Cardiac muscle cell (in vitro differentiated cells and primary cell): ENCODE measurements around the gene KLRC4. TPM values are rescaled to one million over a fixed set of nuclear protein-coding genes. Genes with fewer than 3 reads are reported as not detected.
"Not testable (repeated sequence)": the region's sequence is repeated elsewhere in the genome, so short reads cannot be mapped to it uniquely, and the experiment has no call there.

Source experiments
- DNase-seq, 2 donors: peaks; one replicate each; pipeline versions ENCODE4 v3.0.0 to v3.0.0-alpha.2; 2010 to 2017; ENCODE audit warnings: low read depth in 1 of 2, low spot score in 1 of 2
- H3K27ac ChIP-seq: fragments of 200-600 bp; sonication (generic); 2 replicates; pipeline ENCODE4 v1.5.1; 2016
- H3K27me3 ChIP-seq: fragments of 200-600 bp; sonication (generic); 2 replicates; pipeline ENCODE4 v1.6.0; 2016; ENCODE audit warnings: control low read depth
- H3K36me3 ChIP-seq: fragments of 200-600 bp; sonication (generic); 2 replicates; pipeline ENCODE4 v1.5.1; 2016; ENCODE audit warnings: control low read depth
- H3K4me1 ChIP-seq: fragments of 200-600 bp; sonication (generic); 2 replicates; pipeline ENCODE4 v1.8.1; 2017; ENCODE audit warnings: low read depth, mild to moderate bottlenecking, mixed run types
- H3K4me3 ChIP-seq: fragments of 200-600 bp; sonication (generic); 2 replicates; pipeline ENCODE4 v1.5.1; 2016; ENCODE audit warnings: mild to moderate bottlenecking
- H3K9me3 ChIP-seq: fragments of 200-600 bp; sonication (generic); 2 replicates; pipeline ENCODE4 v1.5.1; 2017; ENCODE audit warnings: low read depth, mild to moderate bottlenecking, control low read depth
- polyA plus RNA-seq: library from polyadenylated mRNA; unstranded; fragments of >200 nt; fragmentation: Nextera tagmentation; extraction: Ambion mirVana; gene quantifications from 2 replicates; pipeline ENCODE4 v1.2.1, GENCODE V29; 2016
- total RNA-seq: library from RNA; depleted of rRNA; stranded (reverse); fragments of >200 nt; gene quantifications from 2 replicates; pipeline ENCODE4 v1.2.3, GENCODE V29; 2016
- TF ChIP-seq, protein P1 (sequence below): IDR thresholded peaks from 2 replicates; pipeline ENCODE4 v1.5.1; 2012; ENCODE audit warnings: low read depth, mild to moderate bottlenecking, low read length

KLRC4 gene
- total and polyA plus RNA-seq, 2 experiments from 2014 or later = not detected

DNA sequence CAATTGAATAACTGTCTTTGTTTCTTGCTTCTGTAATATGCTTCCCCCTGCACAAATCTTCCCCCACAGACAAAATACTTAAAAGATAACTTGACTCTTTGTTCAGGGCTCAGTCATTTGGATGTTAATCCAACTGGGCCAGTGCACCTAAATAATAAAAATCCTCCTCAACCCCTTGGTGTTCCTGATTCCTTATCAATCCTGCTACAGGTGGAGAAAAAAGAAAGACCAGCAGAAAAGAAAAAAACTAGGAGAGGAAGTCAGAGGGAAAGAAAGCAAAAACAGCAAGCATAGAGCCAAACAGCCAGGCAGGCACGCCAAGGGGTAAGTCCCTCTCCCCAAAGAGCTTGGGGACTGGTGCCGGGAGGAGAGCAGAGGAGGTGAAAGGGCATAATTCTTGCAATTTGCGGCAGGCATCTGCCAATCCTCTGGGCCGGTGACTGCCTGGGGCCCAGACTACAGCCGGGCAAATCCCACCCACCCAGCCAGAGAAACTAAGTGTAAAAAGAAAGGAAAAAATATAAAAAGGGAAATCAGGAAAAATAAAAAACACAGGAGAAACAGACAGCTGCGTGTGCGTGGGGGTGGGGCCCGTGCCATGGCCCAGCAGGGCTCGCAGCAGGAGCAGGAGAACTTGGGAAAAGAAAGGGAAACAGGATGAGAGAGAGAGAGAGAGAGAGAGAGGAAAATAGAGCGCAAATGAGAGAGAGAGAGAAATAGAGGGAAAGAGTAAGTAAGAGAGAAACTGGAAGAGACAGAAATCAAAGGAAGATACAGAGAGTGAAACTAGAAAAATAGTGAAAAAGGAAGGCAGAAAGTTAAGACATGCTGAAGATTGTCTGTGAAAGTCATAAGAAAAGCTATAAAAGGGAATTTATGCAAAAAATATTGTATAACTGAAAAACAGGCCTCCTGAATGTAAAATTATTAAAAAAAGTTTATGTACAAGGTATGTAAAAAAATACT, 41.1 kb downstream of the KLRC4 start:
- TF ChIP-seq, protein P1, sequence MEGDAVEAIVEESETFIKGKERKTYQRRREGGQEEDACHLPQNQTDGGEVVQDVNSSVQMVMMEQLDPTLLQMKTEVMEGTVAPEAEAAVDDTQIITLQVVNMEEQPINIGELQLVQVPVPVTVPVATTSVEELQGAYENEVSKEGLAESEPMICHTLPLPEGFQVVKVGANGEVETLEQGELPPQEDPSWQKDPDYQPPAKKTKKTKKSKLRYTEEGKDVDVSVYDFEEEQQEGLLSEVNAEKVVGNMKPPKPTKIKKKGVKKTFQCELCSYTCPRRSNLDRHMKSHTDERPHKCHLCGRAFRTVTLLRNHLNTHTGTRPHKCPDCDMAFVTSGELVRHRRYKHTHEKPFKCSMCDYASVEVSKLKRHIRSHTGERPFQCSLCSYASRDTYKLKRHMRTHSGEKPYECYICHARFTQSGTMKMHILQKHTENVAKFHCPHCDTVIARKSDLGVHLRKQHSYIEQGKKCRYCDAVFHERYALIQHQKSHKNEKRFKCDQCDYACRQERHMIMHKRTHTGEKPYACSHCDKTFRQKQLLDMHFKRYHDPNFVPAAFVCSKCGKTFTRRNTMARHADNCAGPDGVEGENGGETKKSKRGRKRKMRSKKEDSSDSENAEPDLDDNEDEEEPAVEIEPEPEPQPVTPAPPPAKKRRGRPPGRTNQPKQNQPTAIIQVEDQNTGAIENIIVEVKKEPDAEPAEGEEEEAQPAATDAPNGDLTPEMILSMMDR = no peak
- no peaks in the 10 kb centered on the region for H3K27me3 ChIP-seq
- H3K4me3 ChIP-seq = no peak overlapping the region
- DNase-seq = no peak
- H3K27ac ChIP-seq = no peak overlapping the region
- H3K9me3 ChIP-seq = no peaks in the 10 kb centered on the region
- peaks cover 22% of the 10 kb centered on the region for H3K4me1 ChIP-seq
- no peaks in the 10 kb centered on the region for H3K36me3 ChIP-seq

DNA sequence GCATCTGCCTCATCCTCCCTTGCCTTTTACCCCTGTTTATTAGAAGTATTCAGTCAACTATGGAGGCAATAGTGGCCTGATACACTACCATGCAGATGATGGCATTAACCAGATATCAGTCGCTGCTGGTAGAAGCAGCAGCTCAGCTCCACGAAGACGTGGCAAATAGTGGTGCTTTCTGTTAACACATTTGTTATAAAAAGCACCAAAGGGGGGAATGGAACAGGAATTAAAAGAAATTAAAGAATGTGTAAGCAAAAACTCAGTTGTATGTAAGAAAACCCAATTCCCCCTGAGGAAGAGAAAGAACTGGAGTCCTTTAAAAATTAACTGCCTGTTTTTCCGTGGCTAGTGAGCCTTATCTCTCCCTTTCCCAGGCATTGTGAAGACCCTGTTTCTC, 41.8 kb downstream of the KLRC4 start:
- DNase-seq, H3K27me3 ChIP-seq, H3K9me3 ChIP-seq, H3K36me3 ChIP-seq, H3K27ac ChIP-seq, H3K4me3 ChIP-seq: not testable (repeated sequence)
- H3K4me1 ChIP-seq = peaks cover 27% of the 10 kb centered on the region

DNA sequence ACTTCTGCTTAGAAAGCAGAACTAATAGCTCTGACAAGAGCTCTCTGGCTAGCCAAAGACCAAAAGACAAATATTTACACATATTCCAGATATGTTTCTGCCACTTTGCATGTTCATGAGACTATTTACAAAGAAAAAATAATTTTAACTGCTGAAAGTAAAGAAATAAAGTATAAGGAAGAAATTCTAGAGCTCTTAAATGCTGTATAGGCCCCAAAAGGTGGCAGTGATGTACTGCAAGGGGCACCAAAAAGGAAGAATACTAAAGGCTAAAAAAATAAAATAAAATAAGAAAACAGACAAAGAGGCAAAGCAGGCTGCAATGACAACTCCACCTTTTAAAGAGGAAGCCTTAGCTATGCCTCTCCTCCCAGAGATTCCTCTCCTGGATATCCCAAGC, 42.7 kb downstream of the KLRC4 start:
- no peaks in the 10 kb centered on the region for H3K9me3 ChIP-seq
- TF ChIP-seq, protein P1 = peak; percentile 41
- no peaks in the 10 kb centered on the region for H3K36me3 ChIP-seq
- H3K4me3 ChIP-seq = no peak overlapping the region
- peak in 1 of 2 donors; percentile 60 for DNase-seq
- peaks cover 33% of the 10 kb centered on the region for H3K4me1 ChIP-seq
- no peak overlapping the region for H3K27ac ChIP-seq
- no peaks in the 10 kb centered on the region for H3K27me3 ChIP-seq

DNA sequence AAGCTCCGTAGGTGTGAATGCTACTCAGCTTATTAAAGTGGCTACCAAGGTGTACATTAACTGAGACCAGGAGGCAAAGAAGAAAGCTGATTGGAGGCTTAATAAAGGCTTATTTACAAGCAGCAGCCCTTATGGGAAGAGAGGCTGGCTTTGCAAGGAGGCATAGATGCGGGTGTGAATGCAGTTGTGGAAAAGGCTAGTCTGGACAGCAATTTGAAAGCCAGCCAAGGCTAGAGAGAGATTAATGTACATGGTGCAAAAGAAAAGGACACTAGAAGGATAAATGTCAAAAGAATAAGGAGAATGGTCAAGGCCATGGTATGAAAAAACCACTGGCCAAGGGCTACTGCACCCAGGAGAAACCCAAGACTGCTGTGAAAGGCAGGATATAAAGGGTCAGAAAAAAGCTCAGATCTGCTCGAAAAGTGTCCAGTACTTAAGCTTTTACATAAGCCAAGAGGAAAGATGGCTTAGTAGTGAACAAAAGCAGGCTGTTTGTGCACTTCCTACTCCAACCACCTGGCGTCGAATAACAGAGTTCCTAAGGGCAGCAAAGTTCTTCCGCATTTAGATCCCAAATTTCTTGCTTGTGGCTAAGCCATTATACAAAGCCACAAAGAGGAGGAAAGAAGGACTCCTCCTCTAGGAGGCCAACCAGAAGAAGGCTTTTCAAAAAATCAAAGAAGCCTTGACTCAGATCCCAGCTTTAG, 43.7 kb downstream of the KLRC4 start:
- peak in 1 of 2 donors; percentile 31 for DNase-seq
- Histone ChIP-seq H3K9me3 (no peaks in the 10 kb centered on the region), H3K27ac (peak overlapping the region; percentile 81), H3K4me1 (peaks cover 42% of the 10 kb centered on the region), H3K36me3 (no peaks in the 10 kb centered on the region), H3K27me3 (no peaks in the 10 kb centered on the region), H3K4me3 (peak overlapping the region; percentile 34)
- TF ChIP-seq, protein P1 = peak; percentile 36

DNA sequence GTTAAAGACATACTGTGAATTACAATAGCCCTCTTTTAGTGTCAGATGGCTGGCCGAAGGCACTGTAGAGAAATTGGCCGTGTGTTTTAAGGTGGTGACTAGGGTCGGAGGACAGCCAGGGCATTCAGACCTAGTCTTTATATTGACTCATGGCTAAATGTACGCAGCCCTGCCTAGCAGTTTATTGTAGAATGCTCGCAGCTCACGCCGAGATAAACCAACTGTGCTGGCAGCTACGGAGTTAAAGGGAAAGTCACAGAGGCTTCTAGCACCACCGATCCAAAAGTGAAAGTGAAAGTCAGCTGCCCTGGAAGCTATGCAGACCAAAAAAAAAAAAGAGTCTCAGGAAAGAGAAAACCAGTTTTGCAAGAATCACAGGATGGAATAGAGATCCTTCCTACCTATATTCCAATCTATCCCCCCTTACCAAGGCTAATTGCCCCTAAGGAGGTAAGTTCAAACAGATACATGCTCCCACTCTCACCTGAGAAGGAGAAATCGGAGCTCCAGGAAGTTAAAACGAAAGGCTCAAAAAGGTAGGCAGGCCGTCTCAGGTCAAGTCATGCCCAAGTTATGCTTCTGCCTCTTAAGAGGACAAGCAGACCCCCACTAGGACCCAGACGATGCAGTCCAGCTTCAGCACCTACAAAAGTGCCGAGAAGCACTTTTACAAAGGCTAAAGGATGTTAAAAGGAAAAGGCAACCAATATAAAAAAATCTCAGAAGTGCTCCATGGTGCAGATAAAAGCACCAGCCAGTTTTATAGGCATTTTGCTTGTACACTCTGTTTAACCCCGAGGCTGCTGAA, 44.5 kb downstream of the KLRC4 start:
- Histone ChIP-seq H3K27ac (peak overlapping the region; percentile 81), H3K27me3 (no peaks in the 10 kb centered on the region), H3K36me3 (no peaks in the 10 kb centered on the region), H3K4me1 (peaks cover 42% of the 10 kb centered on the region), H3K9me3 (no peaks in the 10 kb centered on the region), H3K4me3 (peak overlapping the region; percentile 34)
- DNase-seq = peak; percentile 81 to 89
- TF ChIP-seq, protein P1 = no peak
